Measurements from ENCODE around the gene SLIT3.
"Not testable (repeated sequence)": the region's sequence is repeated elsewhere in the genome, so short reads cannot be mapped to it uniquely, and the experiment has no call there.

The SLIT3 gene

GRCh38 chr5:169216866-169217265, 84.1 kb downstream of the SLIT3 start:
- no peak for DNase-seq

- DNase-seq, result no peak
Observed at GRCh38 chr5:169213479-169213878, 87.5 kb downstream of the SLIT3 start.

DNA sequence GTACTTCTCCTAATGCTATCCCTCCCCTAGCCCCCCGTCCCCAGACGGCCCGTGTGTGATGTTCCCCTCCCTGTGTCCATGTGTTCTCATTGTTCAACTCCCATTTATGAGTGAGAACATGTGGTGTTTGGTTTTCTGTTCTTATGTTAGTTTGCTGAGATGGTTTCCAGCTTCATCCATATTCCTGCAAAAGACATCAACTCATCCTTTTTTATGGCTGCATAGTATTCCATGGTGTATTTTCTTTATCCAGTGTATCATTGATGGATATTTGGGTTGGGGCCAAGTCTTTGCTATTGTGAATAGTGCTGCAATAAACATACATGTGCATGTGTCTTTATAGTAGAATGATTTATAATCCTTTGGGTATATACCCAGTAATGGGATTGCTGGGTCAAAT, 89.2 kb downstream of the SLIT3 start:
- DNase-seq, result not testable (repeated sequence)

DNA sequence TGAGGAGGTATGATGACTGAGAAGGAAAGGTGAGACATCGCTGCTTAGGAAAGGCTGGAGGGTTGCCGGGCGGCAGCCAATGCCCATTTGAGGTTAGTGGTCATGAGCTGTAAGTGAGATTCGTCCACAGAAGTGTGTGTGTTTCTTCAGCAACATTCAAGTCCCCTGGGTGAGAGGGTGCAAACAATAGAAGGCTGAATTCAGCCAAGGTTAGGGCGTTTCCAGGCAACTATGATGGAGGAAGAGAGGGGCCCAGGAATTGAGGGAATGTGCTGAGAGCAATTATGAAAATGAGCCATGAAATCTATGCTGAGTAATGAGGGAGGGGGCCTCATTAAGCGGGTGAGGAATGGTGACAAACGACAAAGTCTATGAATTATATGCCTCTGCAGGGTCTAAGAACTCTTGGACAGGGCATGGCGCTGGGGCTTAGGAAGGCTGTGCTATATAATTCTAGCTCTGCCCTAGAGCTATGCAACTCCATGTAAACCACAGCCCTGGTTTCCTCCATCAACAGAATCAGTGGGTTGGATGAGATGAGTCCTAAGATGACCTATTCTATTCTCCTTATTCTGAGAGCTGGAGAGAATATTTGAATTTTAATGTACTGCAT, 96.0 kb downstream of the SLIT3 start:
- DNase-seq, result no peak

- DNase-seq, result no peak
Observed at GRCh38 chr5:169202969-169203368, 98.0 kb downstream of the SLIT3 start.

DNA sequence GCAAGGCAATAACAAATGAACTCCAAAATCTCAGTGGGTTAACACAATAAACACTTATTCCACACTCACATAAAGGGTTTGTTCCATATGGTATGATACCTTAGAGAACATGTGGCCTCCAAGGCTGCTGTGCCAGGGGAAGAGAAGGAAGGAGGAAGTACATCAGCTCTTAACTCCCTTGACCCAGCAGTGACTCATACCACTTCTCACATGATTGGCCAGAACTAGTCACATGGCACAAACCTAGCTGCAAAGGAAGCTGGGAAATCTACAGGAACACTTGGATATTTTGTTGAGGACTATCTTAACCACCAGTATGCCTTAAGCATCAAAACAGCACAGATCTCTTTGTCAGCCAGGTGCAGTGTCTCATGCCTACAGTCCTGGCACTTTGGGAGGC, 99.3 kb downstream of the SLIT3 start:
- DNase-seq, result no peak

DNA sequence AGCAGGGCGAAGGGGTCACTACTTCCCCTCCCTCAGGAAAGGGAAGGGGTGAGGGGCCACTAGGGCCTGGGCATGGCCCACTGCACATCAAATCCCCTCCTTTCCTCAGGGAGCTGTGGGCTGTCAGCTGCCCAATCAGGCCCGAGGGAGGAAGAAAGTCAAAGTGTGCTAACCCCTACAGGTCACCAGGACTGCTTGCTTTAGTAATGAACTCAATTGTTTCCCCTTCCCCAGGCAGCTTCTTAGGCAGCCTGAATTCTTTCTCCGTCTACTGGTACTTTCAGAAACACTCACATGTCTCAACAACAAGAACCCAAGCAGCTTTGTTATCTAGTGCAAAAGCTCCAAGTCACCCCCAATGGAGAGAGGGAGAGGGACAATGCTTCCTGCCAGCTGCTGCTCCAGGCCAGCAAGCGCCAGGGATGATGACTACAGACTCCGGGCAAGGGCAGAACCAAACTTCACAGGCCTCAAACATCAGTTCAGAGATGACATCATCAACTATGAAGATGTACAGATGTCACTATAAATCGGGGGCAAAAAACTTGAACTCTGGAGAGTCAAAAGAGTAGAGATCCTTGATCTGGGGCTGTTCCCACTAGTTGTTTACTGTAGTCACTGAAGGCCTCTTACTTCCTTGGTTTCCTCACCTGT, 100.7 kb downstream of the SLIT3 start:
- no peak for DNase-seq

DNA sequence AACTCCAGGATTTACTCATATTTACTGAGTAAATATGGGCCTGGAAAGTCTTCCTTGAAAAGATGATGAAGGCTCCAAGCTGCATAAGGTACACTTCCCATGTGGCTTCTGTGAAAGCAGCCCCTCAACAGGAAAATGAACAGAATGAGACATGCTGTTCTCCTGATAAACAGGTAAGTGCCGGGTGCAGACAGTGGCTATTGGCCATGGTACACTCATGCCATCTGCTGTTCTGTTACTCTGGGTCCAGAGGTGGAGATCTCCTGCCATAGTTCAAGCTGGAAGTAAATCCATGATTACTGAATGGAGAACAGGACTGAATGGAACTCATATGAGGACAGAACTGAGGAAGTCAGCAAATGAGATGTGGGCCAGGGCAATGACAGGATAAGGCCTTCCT, 103.6 kb downstream of the SLIT3 start:
- DNase-seq, result no peak

DNA sequence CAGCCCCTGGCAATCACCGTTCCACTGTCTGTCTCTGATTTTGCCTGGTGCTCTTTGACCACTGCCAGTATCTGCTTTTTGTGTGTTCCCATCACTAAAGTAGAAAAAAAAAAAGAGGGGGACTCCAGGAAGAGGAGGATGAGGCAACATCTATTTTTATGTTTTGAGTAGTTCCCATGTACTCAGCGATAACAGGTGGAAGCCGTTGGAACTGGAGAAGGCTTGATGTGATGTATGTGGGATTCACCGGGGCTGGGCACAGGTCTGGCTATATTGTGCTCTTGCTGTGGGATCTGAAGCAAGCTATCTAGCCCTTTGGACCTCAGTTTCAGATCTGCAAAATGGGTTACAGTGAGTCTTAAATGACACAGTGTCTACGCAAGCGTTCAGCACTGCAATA, 104.9 kb downstream of the SLIT3 start:
- no peak for DNase-seq

DNA sequence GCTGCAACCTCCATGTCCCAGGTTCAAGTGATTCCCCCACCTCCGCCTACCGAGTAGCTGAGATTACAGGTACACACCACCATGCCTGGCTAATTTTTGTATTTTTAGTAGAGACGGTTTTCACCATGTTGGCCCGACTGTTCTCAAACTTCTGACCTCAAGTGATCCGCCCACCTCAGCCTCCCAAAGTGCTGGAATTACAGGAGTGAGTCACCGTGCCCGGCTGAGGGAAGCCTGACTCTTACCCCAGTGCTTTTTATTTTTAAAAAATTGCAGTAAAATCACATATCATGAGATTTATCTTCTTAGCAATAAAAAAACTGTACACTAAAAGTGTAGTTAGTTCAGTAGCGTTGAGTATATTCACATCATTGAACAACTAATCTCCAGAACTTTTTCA, 105.3 kb downstream of the SLIT3 start:
- DNase-seq, result no peak

- DNase-seq, result no peak
Observed at GRCh38 chr5:169192536-169192935, 108.4 kb downstream of the SLIT3 start.

- no peak for DNase-seq
Observed at GRCh38 chr5:169190849-169191248, 110.1 kb downstream of the SLIT3 start.

DNA sequence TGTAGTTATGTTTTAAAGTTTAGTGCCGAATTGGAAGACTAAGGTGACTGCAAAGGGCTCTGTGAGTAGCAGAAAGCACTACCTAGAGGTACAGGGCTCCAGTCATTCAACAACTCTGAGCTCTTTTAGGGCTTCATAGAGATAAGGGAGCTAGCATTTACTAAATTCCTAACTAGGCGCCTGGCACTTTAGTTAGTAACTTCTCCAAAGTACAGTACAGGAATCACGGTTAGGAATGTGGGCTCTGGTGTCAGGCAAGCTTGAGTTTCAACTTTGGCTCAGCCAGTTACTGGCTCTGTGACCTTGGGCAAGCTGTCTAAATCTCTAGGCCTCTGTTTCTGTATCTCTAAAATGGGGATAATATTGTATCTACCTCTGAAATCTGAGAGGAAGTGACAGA, 115.3 kb downstream of the SLIT3 start:
- DNase-seq, result no peak

DNA sequence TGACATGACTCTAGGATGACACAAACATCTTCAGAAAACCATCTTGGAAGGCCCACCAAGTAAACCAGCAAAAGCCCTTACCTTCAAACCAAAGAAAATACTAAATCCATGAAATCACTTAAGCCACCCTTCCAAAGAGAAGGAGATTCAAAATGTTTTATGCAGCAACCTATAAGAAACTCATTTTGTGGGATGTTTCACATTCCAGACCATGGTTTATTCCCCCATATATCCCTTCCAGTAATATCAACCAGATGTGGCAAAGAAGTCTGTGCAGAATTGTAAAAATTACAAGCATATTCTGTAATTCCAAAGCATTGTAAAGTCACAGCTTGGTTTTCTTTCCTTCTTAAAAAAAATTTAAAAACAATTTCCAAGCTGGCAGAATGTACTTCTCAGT, 117.4 kb downstream of the SLIT3 start:
- DNase-seq, result no peak

- no peak for DNase-seq
Observed at GRCh38 chr5:169182797-169183196, 118.1 kb downstream of the SLIT3 start.

DNA sequence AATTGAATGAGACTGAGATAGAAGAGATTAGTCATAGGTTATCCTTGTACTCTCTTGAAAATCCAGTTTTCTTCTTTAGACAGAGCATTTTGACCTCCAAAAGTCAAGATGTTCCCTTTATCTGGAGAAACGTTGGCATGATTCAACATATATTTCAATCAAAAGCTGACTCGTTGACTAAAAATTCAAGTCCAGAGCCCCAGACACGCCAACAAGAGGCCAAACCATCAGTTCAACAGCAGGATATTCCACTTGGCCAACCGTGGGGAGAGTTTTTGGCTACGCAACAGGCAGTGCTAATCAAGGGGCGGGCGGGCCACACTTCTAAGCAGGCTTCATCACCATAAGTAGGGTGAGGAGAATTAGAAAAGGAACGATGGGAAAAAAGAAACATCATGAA, 119.1 kb downstream of the SLIT3 start:
- no peak for DNase-seq

GRCh38 chr5:169178754-169179153, 122.2 kb downstream of the SLIT3 start:
- DNase-seq, result no peak

DNA sequence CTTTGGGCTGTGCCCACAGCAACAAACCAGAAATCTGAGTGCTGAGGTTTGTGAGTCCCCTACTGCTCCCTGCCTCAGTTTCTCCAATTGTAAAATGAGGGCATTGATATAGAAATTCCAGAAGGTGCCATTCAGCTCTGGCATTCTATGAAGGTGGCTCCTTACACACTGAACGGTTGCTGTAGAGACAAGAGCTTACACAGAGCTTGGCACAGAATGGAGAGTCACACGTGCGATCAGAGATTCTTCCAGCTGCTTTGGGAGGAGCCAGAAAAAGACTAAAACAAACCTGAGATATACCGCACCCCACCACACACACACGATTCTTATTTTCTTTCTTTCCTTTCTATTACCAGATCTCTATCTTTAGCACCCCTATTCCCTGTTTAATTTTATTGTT, 122.7 kb downstream of the SLIT3 start:
- DNase-seq, result no peak

DNA sequence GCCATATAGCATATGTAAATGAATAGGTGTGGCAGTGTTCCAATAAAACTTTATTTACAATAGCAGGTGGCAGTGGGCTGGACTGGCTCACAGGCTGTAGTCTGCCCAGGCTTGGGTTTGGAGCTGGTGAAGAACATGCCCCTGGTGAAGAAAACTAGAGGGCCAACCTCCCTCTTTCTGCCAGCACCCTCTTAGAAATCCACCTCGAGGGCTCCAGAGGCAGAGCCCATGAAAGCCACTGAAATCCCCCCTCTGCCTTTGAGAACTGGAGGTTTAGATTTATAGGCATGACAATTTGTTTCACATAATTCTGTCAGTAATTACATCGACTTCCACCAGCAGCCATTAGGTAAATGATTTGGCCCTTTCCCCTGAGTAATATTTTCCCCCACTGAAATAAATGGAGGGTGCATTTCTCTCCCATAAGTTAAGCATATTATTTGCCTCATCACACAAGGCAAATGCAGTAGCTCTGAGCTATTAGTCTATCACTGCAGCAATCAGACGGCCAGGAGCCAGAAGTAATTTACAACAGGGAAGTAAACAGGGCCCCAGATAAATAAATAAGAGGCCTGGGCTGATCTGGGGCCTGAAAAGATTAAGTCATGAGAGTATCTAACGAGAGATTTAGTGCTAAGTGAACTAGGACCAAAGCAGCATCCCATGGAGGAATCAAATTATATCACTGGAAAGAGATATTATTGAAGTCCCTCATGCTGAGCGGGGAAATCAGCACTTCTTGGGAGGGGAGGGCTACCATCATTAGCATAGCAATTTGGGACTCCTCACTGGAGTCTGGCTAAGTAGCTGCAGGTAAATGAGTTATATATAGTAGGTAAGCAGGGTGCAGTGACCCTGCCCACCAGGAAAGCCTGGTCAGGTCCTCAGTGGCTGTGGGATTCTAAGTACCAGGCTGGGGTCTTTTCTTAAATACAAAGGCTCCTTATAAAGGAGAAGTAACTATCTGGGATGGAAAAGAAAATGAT, 123.9 kb downstream of the SLIT3 start:
- DNase-seq, result no peak

GRCh38 chr5:169175733-169176132, 125.2 kb downstream of the SLIT3 start:
- no peak for DNase-seq

DNA sequence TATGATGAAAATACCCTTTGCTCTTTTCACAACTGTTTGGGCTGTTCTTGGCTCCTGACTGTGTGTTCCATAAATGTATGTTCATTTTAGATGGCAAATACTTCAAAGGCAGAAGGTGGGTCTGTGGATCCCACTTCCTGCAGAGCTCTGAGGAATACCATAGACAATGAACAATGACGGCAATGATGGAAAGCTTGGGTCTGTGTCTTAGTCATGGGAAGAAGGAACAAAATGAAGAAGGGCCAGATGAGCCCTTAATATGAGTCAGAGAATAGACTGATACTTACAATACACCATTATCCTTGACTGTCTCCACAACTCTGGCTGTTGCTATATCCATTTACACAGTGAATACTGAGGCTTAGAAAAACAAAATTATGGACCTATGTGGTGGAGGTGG, 126.0 kb downstream of the SLIT3 start:
- DNase-seq, result no peak

DNA sequence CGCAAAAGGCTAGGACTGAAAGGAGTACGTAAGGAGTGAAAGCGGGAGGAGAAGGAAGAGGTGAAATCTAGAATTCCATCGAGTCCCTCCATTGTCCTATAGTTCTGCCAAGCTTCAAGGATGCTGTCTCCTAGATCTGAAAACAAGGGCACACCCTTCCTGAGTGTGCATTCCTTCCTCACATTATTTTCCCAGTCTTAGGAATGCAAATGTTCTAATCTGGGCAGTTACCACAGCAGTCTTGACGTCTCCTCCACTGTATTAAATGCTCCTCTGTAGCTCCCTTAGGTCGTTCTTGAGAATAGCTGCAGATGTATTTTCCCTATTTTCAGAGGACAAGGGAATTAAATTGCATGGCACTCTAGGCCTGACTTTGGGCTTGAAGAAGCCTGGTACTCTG, 127.6 kb downstream of the SLIT3 start:
- DNase-seq, result no peak

- no peak for DNase-seq
Observed at GRCh38 chr5:169171515-169171914, 129.4 kb downstream of the SLIT3 start.

DNA sequence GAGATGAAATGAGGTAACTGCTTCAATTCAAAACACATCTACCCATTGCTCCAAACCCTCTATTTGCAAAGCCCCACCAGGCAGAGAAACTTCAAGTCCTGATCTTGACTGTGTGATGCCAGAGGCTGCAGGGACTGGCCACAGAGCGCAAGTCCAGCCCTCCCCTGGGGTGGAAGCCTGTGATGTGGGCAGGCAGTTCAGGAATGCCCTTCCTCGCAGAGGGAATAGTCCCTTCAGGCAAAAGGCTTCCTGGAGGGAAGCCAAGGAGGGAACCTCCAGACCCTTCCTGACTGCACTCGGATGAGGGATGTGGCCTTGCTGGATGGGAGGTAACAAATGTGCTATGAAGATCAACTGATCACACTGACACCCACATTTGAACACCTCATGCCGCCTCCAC, 131.2 kb downstream of the SLIT3 start:
- no peak for DNase-seq

Data from NCI-H1694 treated with DMSO at 0.1 percent for 48 hours (cell line).